Neural cell (in vitro differentiated cells): ENCODE measurements around the gene GALR2. TPM values are rescaled to one million over a fixed set of nuclear protein-coding genes. Genes with fewer than 3 reads are reported as not detected.

Experiments used
- H2AFZ ChIP-seq: fragments of 200-600, 300-800 bp; sonication (generic), shearing (Covaris generic); 2 replicates; pipeline ENCODE4 v1.6.0; 2014; ENCODE audit warnings: low read depth, mild to moderate bottlenecking, antibody characterized with exemption, low read length, moderate library complexity
- H3F3A ChIP-seq: fragments of 200-600 bp; shearing (Covaris generic); 2 replicates; pipeline ENCODE4 v1.6.1; 2016; ENCODE audit warnings: mild to moderate bottlenecking, moderate library complexity, mixed read lengths, antibody characterized with exemption, low read length; ENCODE audit not compliant: insufficient read depth, poor library complexity, severe bottlenecking
- H3K27ac ChIP-seq: fragments of 200-600, 300-800 bp; sonication (generic), shearing (Covaris generic); 2 replicates; pipeline ENCODE4 v1.5.1; 2014; ENCODE audit warnings: mild to moderate bottlenecking, low read length, moderate library complexity
- H3K27me3 ChIP-seq: fragments of 300-800, 200-600 bp; sonication (generic), shearing (Covaris generic); 2 replicates; pipeline ENCODE4 v1.6.0; 2014; ENCODE audit warnings: mild to moderate bottlenecking, low read depth, low read length, moderate library complexity; ENCODE audit not compliant: insufficient read depth
- H3K36me3 ChIP-seq: fragments of 300-800, 200-600 bp; sonication (generic), shearing (Covaris generic); 2 replicates; pipeline ENCODE4 v1.5.1; 2014; ENCODE audit warnings: mild to moderate bottlenecking, antibody characterized with exemption, low read length, moderate library complexity; ENCODE audit not compliant: insufficient read depth
- H3K4me2 ChIP-seq: fragments of 300-800, 200-600 bp; sonication (generic), shearing (Covaris generic); 2 replicates; pipeline ENCODE4 v1.6.0; 2014; ENCODE audit warnings: mild to moderate bottlenecking, low read length
- H3K4me3 ChIP-seq: fragments of 300-800, 200-600 bp; sonication (generic), shearing (Covaris generic); 2 replicates; pipeline ENCODE4 v1.5.1; 2014; ENCODE audit warnings: mild to moderate bottlenecking, low read length, moderate library complexity
- H3K79me2 ChIP-seq: fragments of 200-600 bp; shearing (Covaris generic); replicated peaks from 2 replicates; pipeline ENCODE4 v1.6.0; 2014; ENCODE audit warnings: mild to moderate bottlenecking, low read length, moderate library complexity; ENCODE audit not compliant: insufficient read depth
- H3K9ac ChIP-seq: fragments of 300-800, 200-600 bp; sonication (generic), shearing (Covaris generic); 2 replicates; pipeline ENCODE4 v1.6.1; 2016; ENCODE audit warnings: mild to moderate bottlenecking, low read length, mixed read lengths
- H3K9me2 ChIP-seq: fragments of 200-600 bp; shearing (Covaris generic); 2 replicates; pipeline ENCODE4 v1.6.1; 2016; ENCODE audit warnings: mild to moderate bottlenecking, low read length, mixed read lengths; ENCODE audit not compliant: insufficient read depth
- H3K9me3 ChIP-seq: fragments of 200-600, 300-800 bp; sonication (generic), shearing (Covaris generic); 2 replicates; pipeline ENCODE4 v1.6.1; 2016; ENCODE audit warnings: mild to moderate bottlenecking, mixed run types, low read length, moderate library complexity, mixed read lengths
- H4K20me1 ChIP-seq: fragments of 200-600 bp; shearing (Covaris generic); 2 replicates; pipeline ENCODE4 v1.6.1; 2016; ENCODE audit warnings: mild to moderate bottlenecking, mixed run types; ENCODE audit not compliant: insufficient read depth
- CTCF ChIP-seq: fragments of 450-650 bp; IDR thresholded peaks from 2 replicates; pipeline ENCODE4 v1.5.1; 2014; ENCODE audit warnings: antibody characterized with exemption, mild to moderate bottlenecking, moderate library complexity; ENCODE audit not compliant: poor library complexity, severe bottlenecking
- EP300 ChIP-seq: fragments of 450-650 bp; conservative IDR thresholded peaks from 2 replicates; pipeline ENCODE4 v1.6.1; 2014; ENCODE audit warnings: antibody characterized with exemption, mild to moderate bottlenecking, moderate library complexity; ENCODE audit not compliant: poor library complexity, severe bottlenecking
- EZH2 ChIP-seq: fragments of 200-600, 300-800 bp; shearing (Covaris generic), sonication (generic); IDR thresholded peaks from 2 replicates; pipeline ENCODE4 v1.6.1; 2014; ENCODE audit warnings: antibody characterized with exemption, low read length, borderline replicate concordance, mild to moderate bottlenecking; ENCODE audit not compliant: insufficient read depth, poor library complexity, severe bottlenecking
- MXI1 ChIP-seq: fragments of 450-650 bp; conservative IDR thresholded peaks from 2 replicates; pipeline ENCODE4 v1.6.1; 2014; ENCODE audit warnings: antibody characterized with exemption, mild to moderate bottlenecking; ENCODE audit not compliant: poor library complexity, severe bottlenecking
- POLR2AphosphoS5 ChIP-seq: IDR thresholded peaks from 2 replicates; pipeline ENCODE4 v1.6.1; 2012
- RAD21 ChIP-seq: fragments of 450-650 bp; conservative IDR thresholded peaks from 2 replicates; pipeline ENCODE4 v1.6.1; 2014; ENCODE audit warnings: antibody characterized with exemption, mild to moderate bottlenecking, moderate library complexity
- REST ChIP-seq: IDR thresholded peaks from 2 replicates; pipeline ENCODE4 v1.6.1; 2012; ENCODE audit warnings: borderline replicate concordance
- TAF1 ChIP-seq: IDR thresholded peaks from 2 replicates; pipeline ENCODE4 v1.6.1; 2012; ENCODE audit warnings: low read depth
- polyA plus RNA-seq: library from polyadenylated mRNA; depleted of rRNA; stranded (reverse); fragments of >200 nt; gene quantifications from 2 replicates; pipeline ENCODE4 v1.2.3, GENCODE V29; 2014

The GALR2 gene
- polyA plus RNA-seq, 1 donor from 2014 or later, result not detected

- Histone ChIP-seq H3K9ac (no peak overlapping the region), H3K27ac (no peak overlapping the region), H3K9me2 (no peaks in the 10 kb centered on the region), H4K20me1 (no peaks in the 10 kb centered on the region), H2AFZ (no peak overlapping the region), H3K4me3 (no peak overlapping the region), H3K79me2 (peaks cover 13% of the 10 kb centered on the region), H3K9me3 (no peaks in the 10 kb centered on the region), H3K27me3 (no peaks in the 10 kb centered on the region), H3F3A (peaks cover under 1% of the 10 kb centered on the region), H3K4me2 (no peak overlapping the region), H3K36me3 (peaks cover 5% of the 10 kb centered on the region)
- no peak for TF ChIP-seq RAD21
Measured at GRCh38 chr17:76097716-76098295, 23.2 kb downstream of the GALR2 start.

- H3K9me2 ChIP-seq, result no peaks in the 10 kb centered on the region
- peaks cover 5% of the 10 kb centered on the region for H3K36me3 ChIP-seq
- TF ChIP-seq EZH2 (no peak), POLR2AphosphoS5 (no peak), REST (no peak), EP300 (no peak), RAD21 (no peak), TAF1 (no peak)
- H3K27me3 ChIP-seq, result no peaks in the 10 kb centered on the region
- peak overlapping the region; percentile 85 for H2AFZ ChIP-seq
- peak overlapping the region; percentile 94 for H3K9ac ChIP-seq
- peak overlapping the region; percentile 97 for H3K27ac ChIP-seq
- peaks cover 18% of the 10 kb centered on the region for H3K79me2 ChIP-seq
- H3F3A ChIP-seq, result peaks cover 3% of the 10 kb centered on the region
- H3K4me3 ChIP-seq, result peak overlapping the region; percentile 89
- H3K9me3 ChIP-seq, result no peaks in the 10 kb centered on the region
- H3K4me2 ChIP-seq, result peak overlapping the region; percentile 100
- H4K20me1 ChIP-seq, result no peaks in the 10 kb centered on the region
Measured at GRCh38 chr17:76102944-76103273, 28.3 kb downstream of the GALR2 start.

GRCh38 chr17:76103274-76104139, 28.9 kb downstream of the GALR2 start, which contains the start of gene EXOC7:
EXOC7 (minus strand) TSS chr17:76103787; CDS start chr17:76103692, 95 bp downstream.
- Histone ChIP-seq H2AFZ (peak within 1 kb of the TSS; percentile 98), H3K27me3 (no peaks in the 10 kb centered on the region), H3K36me3 (peaks cover 5% of the 10 kb centered on the region), H3K4me3 (peak within 1 kb of the TSS; percentile 89), H4K20me1 (no peaks in the 10 kb centered on the region), H3K27ac (peak within 1 kb of the TSS; percentile 97), H3K9ac (peak within 1 kb of the TSS; percentile 94), H3F3A (peaks cover 3% of the 10 kb centered on the region), H3K79me2 (peaks cover 18% of the 10 kb centered on the region), H3K9me2 (no peaks in the 10 kb centered on the region), H3K9me3 (no peaks in the 10 kb centered on the region), H3K4me2 (peak within 1 kb of the TSS; percentile 100)
- peak; percentile 46 for TF ChIP-seq EP300
- no peak for TF ChIP-seq EZH2
- peak; percentile 58 for TF ChIP-seq TAF1
- TF ChIP-seq REST, result peak; percentile 62
- no peak for TF ChIP-seq CTCF
- TF ChIP-seq POLR2AphosphoS5, result peak; percentile 99
- peak; percentile 53 for TF ChIP-seq MXI1
